ENCODE data around the gene ADARB1. TPM values are rescaled to one million over a fixed set of nuclear protein-coding genes. Genes with fewer than 3 reads are reported as not detected.

ADARB1 gene
- polyA plus RNA-seq, 1 donor (not counting 4 experiments of a cell fraction or from before 2014, with no cell fraction given), result 13.0 TPM

DNA sequence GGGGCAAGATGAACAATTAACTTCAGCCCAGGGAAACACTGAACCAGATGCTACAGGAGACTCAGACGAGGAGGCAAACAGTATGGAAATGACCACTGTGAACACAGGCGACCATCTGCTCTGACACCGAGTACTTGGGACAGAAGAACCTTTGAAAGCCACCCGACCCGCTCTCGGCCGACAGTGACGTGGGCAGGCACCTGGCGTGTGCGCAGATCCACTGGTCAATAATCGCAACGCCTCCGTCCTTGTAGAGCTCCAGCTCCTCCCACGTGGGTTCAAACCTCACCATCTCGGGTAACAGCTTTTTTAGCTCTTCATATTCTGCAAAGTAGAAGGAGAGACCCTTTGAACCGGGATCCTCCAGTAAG, 193.0 kb downstream of the ADARB1 start:
- Histone ChIP-seq H3K4me3 (ENCODE audit: control insufficient read depth in 2 of 3, extremely low read depth in 1 of 3, insufficient read depth in 2 of 3, low read depth in 1 of 3, low read length in 3 of 3) (no peak overlapping the region), H3K9me1 (ENCODE audit: control insufficient read depth, extremely low read depth, insufficient read depth, low read length) (no peaks in the 10 kb centered on the region), H3K9ac (ENCODE audit: control insufficient read depth, extremely low read depth, insufficient read depth, low read length) (no peak overlapping the region), H3K9me3 (ENCODE audit: control insufficient read depth, low read depth, low read length) (no peaks in the 10 kb centered on the region), H3K27ac (ENCODE audit: control insufficient read depth, insufficient read depth, low read length) (no peak overlapping the region), H4K20me1 (ENCODE audit: control insufficient read depth, extremely low read depth, insufficient read depth, low read length) (no peaks in the 10 kb centered on the region), H3K4me1 (ENCODE audit: control insufficient read depth, extremely low read depth, insufficient read depth, low read length) (no peaks in the 10 kb centered on the region), H3K36me3 (ENCODE audit: control insufficient read depth in 2 of 2, extremely low read depth in 1 of 2, insufficient read depth in 2 of 2, low read length in 2 of 2) (peaks cover 12 to 30% of the 10 kb centered on the region in 2 experiments), H3K4me2 (ENCODE audit: control insufficient read depth, extremely low read depth, insufficient read depth, low read depth, low read length) (no peak overlapping the region), H2AFZ (ENCODE audit: control insufficient read depth, low read length) (no peak overlapping the region), H3K79me2 (ENCODE audit: control insufficient read depth, insufficient read depth, low read length) (no peaks in the 10 kb centered on the region), H3K27me3 (ENCODE audit: control insufficient read depth, extremely low read depth, insufficient read depth, low read length) (no peaks in the 10 kb centered on the region)
- FAIRE-seq (no peak), DNase-seq (ENCODE audit: low read depth, low spot score) (no peak)
- TF ChIP-seq, protein P1, sequence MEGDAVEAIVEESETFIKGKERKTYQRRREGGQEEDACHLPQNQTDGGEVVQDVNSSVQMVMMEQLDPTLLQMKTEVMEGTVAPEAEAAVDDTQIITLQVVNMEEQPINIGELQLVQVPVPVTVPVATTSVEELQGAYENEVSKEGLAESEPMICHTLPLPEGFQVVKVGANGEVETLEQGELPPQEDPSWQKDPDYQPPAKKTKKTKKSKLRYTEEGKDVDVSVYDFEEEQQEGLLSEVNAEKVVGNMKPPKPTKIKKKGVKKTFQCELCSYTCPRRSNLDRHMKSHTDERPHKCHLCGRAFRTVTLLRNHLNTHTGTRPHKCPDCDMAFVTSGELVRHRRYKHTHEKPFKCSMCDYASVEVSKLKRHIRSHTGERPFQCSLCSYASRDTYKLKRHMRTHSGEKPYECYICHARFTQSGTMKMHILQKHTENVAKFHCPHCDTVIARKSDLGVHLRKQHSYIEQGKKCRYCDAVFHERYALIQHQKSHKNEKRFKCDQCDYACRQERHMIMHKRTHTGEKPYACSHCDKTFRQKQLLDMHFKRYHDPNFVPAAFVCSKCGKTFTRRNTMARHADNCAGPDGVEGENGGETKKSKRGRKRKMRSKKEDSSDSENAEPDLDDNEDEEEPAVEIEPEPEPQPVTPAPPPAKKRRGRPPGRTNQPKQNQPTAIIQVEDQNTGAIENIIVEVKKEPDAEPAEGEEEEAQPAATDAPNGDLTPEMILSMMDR (optimal IDR thresholded peaks at IDR 0.05 in 1 of 3, IDR thresholded peaks at IDR 0.05 in 1 of 3, conservative IDR thresholded peaks at IDR 0.05 in 1 of 3; ENCODE audit: extremely low read depth in 1 of 3, insufficient read depth in 2 of 3, low read length in 3 of 3), result no peak
- TF ChIP-seq EZH2 (IDR thresholded peaks at IDR 0.05; ENCODE audit: low read length), result no peak
- dilution Hi-C loops (cut with MboI; ENCODE audit: extremely low pct_ligation_motif_present, low sequenced_read_pairs), result no loop called here

DNA sequence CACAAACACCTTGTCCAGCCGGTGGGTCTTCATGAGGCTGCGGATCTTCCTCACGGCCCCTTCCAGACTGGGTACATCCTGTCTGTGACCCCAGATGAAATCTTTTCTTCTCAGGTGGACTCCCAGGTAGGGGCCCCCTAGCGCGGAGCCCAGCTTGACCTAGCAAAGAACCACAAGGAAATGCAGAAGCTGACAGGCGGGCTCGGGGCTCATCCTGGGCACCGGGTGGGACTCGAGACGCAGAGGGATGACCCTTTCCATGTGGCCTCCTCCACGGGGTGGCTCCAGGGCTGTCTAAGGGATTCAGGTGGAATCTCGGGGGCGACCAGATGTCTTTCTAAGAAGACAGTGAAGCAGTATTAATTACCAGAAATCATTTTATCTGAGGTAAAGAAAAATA, 195.5 kb downstream of the ADARB1 start:
- no peaks in the 10 kb centered on the region for H3K27me3 ChIP-seq (ENCODE audit: control insufficient read depth, extremely low read depth, insufficient read depth, low read length)
- H3K9me1 ChIP-seq (ENCODE audit: control insufficient read depth, extremely low read depth, insufficient read depth, low read length), result no peaks in the 10 kb centered on the region
- H3K4me1 ChIP-seq (ENCODE audit: control insufficient read depth, extremely low read depth, insufficient read depth, low read length), result no peaks in the 10 kb centered on the region
- no peak overlapping the region for H3K4me3 ChIP-seq (ENCODE audit: control insufficient read depth in 2 of 3, extremely low read depth in 1 of 3, insufficient read depth in 2 of 3, low read depth in 1 of 3, low read length in 3 of 3)
- H2AFZ ChIP-seq (ENCODE audit: control insufficient read depth, low read length), result no peak overlapping the region
- H3K27ac ChIP-seq (ENCODE audit: control insufficient read depth, insufficient read depth, low read length), result no peak overlapping the region
- dilution Hi-C loops (cut with MboI; ENCODE audit: extremely low pct_ligation_motif_present, low sequenced_read_pairs), result no loop called here
- H3K79me2 ChIP-seq (ENCODE audit: control insufficient read depth, insufficient read depth, low read length), result peaks cover 6% of the 10 kb centered on the region
- H3K36me3 ChIP-seq (ENCODE audit: control insufficient read depth in 2 of 2, extremely low read depth in 1 of 2, insufficient read depth in 2 of 2, low read length in 2 of 2), result peaks cover 4 to 19% of the 10 kb centered on the region in 2 experiments
- H3K9ac ChIP-seq (ENCODE audit: control insufficient read depth, extremely low read depth, insufficient read depth, low read length), result no peak overlapping the region
- H4K20me1 ChIP-seq (ENCODE audit: control insufficient read depth, extremely low read depth, insufficient read depth, low read length), result no peaks in the 10 kb centered on the region
- H3K9me3 ChIP-seq (ENCODE audit: control insufficient read depth, low read depth, low read length), result no peaks in the 10 kb centered on the region
- H3K4me2 ChIP-seq (ENCODE audit: control insufficient read depth, extremely low read depth, insufficient read depth, low read depth, low read length), result no peak overlapping the region
- DNase-seq (ENCODE audit: low read depth, low spot score) (no peak), FAIRE-seq (no peak)
- TF ChIP-seq, protein P1 (optimal IDR thresholded peaks at IDR 0.05 in 1 of 3, IDR thresholded peaks at IDR 0.05 in 1 of 3, conservative IDR thresholded peaks at IDR 0.05 in 1 of 3; ENCODE audit: extremely low read depth in 1 of 3, insufficient read depth in 2 of 3, low read length in 3 of 3), result no peak
- no peak for TF ChIP-seq EZH2 (IDR thresholded peaks at IDR 0.05; ENCODE audit: low read length)
